ENCODE results near the gene PPP3CA. TPM values are rescaled to one million over a fixed set of nuclear protein-coding genes. Genes with fewer than 3 reads are reported as not detected.
"Not testable (repeated sequence)": the region's sequence is repeated elsewhere in the genome, so short reads cannot be mapped to it uniquely, and the experiment has no call there.

The PPP3CA gene
- total RNA-seq, 1 experiment from 2014 or later: 129 TPM

- BruUV-seq (replicated peaks): no TSS peak
- H3K27me3 ChIP-seq (replicated peaks; ENCODE audit: insufficient read depth, low read depth, low read length, poor library complexity): no peaks in the 10 kb centered on the region
- peaks cover 9% of the 10 kb centered on the region for H3K9me3 ChIP-seq (ENCODE audit: low read depth, low read length, poor library complexity, severe bottlenecking)
- DNase-seq (ENCODE audit: low spot score): no peak
- H3K4me3 ChIP-seq (ENCODE audit: low read depth, low read length, poor library complexity, severe bottlenecking): no peak overlapping the region
- TF ChIP-seq EZH2 (IDR thresholded peaks at IDR 0.05; ENCODE audit: borderline replicate concordance, low read depth, low read length, poor library complexity, severe bottlenecking): no peak
- TF ChIP-seq, protein P1, sequence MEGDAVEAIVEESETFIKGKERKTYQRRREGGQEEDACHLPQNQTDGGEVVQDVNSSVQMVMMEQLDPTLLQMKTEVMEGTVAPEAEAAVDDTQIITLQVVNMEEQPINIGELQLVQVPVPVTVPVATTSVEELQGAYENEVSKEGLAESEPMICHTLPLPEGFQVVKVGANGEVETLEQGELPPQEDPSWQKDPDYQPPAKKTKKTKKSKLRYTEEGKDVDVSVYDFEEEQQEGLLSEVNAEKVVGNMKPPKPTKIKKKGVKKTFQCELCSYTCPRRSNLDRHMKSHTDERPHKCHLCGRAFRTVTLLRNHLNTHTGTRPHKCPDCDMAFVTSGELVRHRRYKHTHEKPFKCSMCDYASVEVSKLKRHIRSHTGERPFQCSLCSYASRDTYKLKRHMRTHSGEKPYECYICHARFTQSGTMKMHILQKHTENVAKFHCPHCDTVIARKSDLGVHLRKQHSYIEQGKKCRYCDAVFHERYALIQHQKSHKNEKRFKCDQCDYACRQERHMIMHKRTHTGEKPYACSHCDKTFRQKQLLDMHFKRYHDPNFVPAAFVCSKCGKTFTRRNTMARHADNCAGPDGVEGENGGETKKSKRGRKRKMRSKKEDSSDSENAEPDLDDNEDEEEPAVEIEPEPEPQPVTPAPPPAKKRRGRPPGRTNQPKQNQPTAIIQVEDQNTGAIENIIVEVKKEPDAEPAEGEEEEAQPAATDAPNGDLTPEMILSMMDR (conservative IDR thresholded peaks at IDR 0.05; ENCODE audit: low read depth, low read length): no peak
- H3K36me3 ChIP-seq (ENCODE audit: insufficient read depth, low read length, poor library complexity, severe bottlenecking): peaks cover 9% of the 10 kb centered on the region
- H3K27ac ChIP-seq (ENCODE audit: low read depth, low read length, poor library complexity, severe bottlenecking): no peak overlapping the region
- CTCF ChIA-PET: no interaction called here
- POLR2A ChIA-PET (ENCODE audit: low non-redundant PET): no interaction called here
- peaks cover 26% of the 10 kb centered on the region for H3K4me1 ChIP-seq (ENCODE audit: insufficient read depth, low read length, poor library complexity, severe bottlenecking)
- intact Hi-C loops (cut with micrococcal nuclease; ENCODE audit: unreplicated experiment): loop anchor here (5.0 kb wide), 2 partner anchors 148 to 163 kb away; partner anchors contain the start of gene PPP3CA
Measured at GRCh38 chr4:101184668-101185067, 162.7 kb downstream of the PPP3CA start.

- no peaks in the 10 kb centered on the region for H3K27me3 ChIP-seq (replicated peaks; ENCODE audit: insufficient read depth, low read depth, low read length, poor library complexity)
- no peak for TF ChIP-seq EZH2 (IDR thresholded peaks at IDR 0.05; ENCODE audit: borderline replicate concordance, low read depth, low read length, poor library complexity, severe bottlenecking)
- BruUV-seq (replicated peaks): no TSS peak
- H3K4me3 ChIP-seq (ENCODE audit: low read depth, low read length, poor library complexity, severe bottlenecking): no peak overlapping the region
- peaks cover 9% of the 10 kb centered on the region for H3K9me3 ChIP-seq (ENCODE audit: low read depth, low read length, poor library complexity, severe bottlenecking)
- peaks cover 21% of the 10 kb centered on the region for H3K4me1 ChIP-seq (ENCODE audit: insufficient read depth, low read length, poor library complexity, severe bottlenecking)
- no peak for DNase-seq (ENCODE audit: low spot score)
- no peak overlapping the region for H3K27ac ChIP-seq (ENCODE audit: low read depth, low read length, poor library complexity, severe bottlenecking)
- ChIA-PET CTCF (no interaction called here), POLR2A (ENCODE audit: low non-redundant PET) (no interaction called here)
- intact Hi-C loops (cut with micrococcal nuclease; ENCODE audit: unreplicated experiment): no loop called here
- H3K36me3 ChIP-seq (ENCODE audit: insufficient read depth, low read length, poor library complexity, severe bottlenecking): peaks cover 9% of the 10 kb centered on the region
Measured at GRCh38 chr4:101183666-101184373, 163.5 kb downstream of the PPP3CA start.

GRCh38 chr4:101183221-101183620 lies 164.1 kb downstream of the PPP3CA start:
- no peaks in the 10 kb centered on the region for H3K27me3 ChIP-seq (replicated peaks; ENCODE audit: insufficient read depth, low read depth, low read length, poor library complexity)
- peaks cover 9% of the 10 kb centered on the region for H3K9me3 ChIP-seq (ENCODE audit: low read depth, low read length, poor library complexity, severe bottlenecking)
- TF ChIP-seq EZH2 (IDR thresholded peaks at IDR 0.05; ENCODE audit: borderline replicate concordance, low read depth, low read length, poor library complexity, severe bottlenecking): no peak
- TF ChIP-seq, protein P1 (conservative IDR thresholded peaks at IDR 0.05; ENCODE audit: low read depth, low read length): no peak
- CTCF ChIA-PET: no interaction called here
- DNase-seq (ENCODE audit: low spot score): no peak
- no TSS peak for BruUV-seq (replicated peaks)
- peaks cover 15% of the 10 kb centered on the region for H3K4me1 ChIP-seq (ENCODE audit: insufficient read depth, low read length, poor library complexity, severe bottlenecking)
- H3K36me3 ChIP-seq (ENCODE audit: insufficient read depth, low read length, poor library complexity, severe bottlenecking): peaks cover 9% of the 10 kb centered on the region
- POLR2A ChIA-PET (ENCODE audit: low non-redundant PET): no interaction called here
- H3K27ac ChIP-seq (ENCODE audit: low read depth, low read length, poor library complexity, severe bottlenecking): no peak overlapping the region
- intact Hi-C loops (cut with micrococcal nuclease; ENCODE audit: unreplicated experiment): no loop called here
- H3K4me3 ChIP-seq (ENCODE audit: low read depth, low read length, poor library complexity, severe bottlenecking): no peak overlapping the region

DNA sequence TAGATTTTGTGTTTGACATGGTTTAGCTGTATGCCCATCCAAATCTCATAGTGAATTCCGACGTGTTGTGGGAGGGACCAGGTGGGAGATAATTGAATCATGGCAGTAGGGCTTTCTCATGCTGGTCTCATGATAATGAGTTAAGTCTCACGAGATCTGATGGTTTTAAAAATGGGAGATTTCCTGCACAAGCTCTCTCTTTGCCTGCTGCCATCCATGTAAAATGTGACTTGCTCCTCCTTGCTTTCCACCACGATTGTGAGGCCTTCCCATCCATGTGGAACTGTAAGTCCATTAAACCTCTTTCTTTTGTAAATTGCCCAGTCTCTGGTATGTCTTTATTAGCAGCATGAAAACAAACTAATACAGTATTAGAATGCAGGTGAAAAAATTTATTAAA lies 164.6 kb downstream of the PPP3CA start:
- intact Hi-C loops (cut with micrococcal nuclease; ENCODE audit: unreplicated experiment); H3K4me3 ChIP-seq (ENCODE audit: low read depth, low read length, poor library complexity, severe bottlenecking); BruUV-seq (replicated peaks); POLR2A ChIA-PET (ENCODE audit: low non-redundant PET); H3K36me3 ChIP-seq (ENCODE audit: insufficient read depth, low read length, poor library complexity, severe bottlenecking); CTCF ChIA-PET; H3K27me3 ChIP-seq (replicated peaks; ENCODE audit: insufficient read depth, low read depth, low read length, poor library complexity); H3K27ac ChIP-seq (ENCODE audit: low read depth, low read length, poor library complexity, severe bottlenecking); DNase-seq (ENCODE audit: low spot score); H3K9me3 ChIP-seq (ENCODE audit: low read depth, low read length, poor library complexity, severe bottlenecking): not testable (repeated sequence)
- H3K4me1 ChIP-seq (ENCODE audit: insufficient read depth, low read length, poor library complexity, severe bottlenecking): peaks cover 14% of the 10 kb centered on the region

All from A673 (cell line).